NCI-H2107 treated with DMSO at 0.1 percent for 48 hours (cell line): ENCODE results near the gene PLK2.

ENCODE experiments used
- DNase-seq: peaks from one replicate; lab custom pipeline; 2025; ENCODE audit not compliant: unreplicated experiment; lab: John Stamatoyannopoulos, UW

PLK2 gene

DNA sequence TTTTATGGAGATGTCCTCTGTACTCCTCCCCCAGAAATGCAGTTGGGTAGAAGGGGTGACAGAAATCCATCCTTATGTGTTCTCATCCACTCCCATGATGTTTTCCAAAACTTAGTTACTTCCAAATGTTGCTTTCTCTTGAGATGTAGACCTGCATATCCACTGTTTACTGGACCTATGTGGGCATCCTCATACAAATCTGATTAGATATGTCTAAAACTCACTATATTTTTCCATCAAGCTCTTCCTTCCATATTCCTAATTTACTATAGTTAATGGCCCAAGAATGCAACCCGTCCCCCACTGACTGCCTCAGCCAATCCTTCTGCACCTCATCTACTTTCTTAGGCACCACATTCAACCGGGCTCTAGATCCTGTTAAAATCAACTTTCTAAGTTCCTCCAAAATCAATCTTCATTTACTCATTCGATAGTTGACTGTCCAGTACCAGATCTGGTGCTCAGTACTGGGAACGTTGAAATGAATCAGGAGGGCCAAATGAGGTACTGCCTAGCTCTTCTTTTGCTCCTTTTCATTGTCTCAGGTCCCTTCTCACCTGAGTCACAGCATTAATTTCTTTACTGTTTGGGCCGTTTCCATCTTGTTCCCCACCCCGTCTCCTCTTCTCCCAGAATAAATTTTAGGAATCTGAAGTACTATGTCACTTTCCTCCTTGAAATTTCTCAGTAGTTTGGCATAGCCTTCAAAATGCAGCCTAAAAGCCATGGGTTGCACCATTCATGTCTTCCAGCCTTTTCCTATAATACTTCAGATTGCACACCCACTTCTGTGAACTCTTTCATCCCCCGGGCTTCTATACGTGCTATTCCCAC lies 7.9 kb downstream of the PLK2 start:
- no peak for DNase-seq

- DNase-seq, result no peak
These were observed 8.9 kb downstream of the PLK2 start for GRCh38 chr5:58450811-58451629.

GRCh38 chr5:58450018-58450417 lies 9.9 kb downstream of the PLK2 start:
- no peak for DNase-seq

DNA sequence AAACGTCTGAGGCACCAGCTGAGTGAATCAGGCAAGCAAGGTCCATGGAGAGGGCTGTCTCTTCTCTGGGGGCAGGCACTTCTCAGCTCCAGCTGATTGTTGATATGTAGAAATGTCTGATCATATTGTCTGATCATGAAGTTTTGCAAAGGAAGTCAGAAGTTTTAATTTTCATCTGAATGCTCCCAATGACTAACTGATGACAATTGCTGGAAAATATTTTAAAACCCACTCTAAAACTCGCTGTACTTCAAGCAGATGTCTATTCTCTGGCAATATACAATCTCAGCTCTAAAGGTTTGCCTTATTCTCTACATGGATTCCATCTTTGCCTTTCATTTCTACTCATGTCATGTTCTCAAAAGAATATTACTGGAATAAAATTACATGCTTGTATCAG lies 12.7 kb downstream of the PLK2 start:
- DNase-seq, result no peak

DNA sequence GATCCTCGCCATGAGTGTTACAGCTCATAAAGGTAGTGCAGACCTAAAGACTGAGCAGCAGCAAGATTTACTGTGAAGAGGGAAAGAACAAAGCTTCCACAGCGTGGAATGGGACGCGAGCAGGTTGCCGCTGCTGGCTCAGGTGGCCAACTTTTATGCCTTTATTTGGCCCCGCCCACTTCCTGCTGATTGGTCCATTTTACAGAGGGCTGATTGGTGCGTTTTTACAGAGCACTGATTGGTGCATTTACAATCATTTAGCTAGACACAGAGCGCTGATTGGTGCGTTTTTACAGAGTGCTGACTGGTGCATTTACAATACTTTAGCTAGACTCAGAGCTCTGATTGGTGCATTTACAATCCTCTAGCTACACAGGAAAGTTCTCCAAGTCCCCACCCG lies 13.9 kb downstream of the PLK2 start:
- no peak for DNase-seq

DNA sequence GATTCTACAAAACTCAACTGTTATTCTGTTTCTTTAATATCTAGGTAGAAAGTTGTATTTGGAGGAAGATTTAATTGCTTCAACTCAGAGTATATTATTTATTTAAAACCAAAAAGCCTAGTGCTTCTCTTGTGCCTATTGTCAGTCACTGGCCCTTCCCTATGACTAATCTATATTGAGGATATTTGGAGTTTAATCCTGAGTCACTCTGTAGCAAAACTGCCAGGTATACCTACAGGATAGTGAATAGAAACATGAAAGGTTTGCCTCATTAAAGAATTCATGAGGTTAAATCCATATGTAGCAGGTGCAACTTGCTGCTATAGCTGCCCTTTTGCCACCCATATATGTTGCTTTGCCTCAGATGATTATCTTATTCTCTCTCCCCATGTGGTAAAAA lies 15.1 kb downstream of the PLK2 start:
- no peak for DNase-seq

DNA sequence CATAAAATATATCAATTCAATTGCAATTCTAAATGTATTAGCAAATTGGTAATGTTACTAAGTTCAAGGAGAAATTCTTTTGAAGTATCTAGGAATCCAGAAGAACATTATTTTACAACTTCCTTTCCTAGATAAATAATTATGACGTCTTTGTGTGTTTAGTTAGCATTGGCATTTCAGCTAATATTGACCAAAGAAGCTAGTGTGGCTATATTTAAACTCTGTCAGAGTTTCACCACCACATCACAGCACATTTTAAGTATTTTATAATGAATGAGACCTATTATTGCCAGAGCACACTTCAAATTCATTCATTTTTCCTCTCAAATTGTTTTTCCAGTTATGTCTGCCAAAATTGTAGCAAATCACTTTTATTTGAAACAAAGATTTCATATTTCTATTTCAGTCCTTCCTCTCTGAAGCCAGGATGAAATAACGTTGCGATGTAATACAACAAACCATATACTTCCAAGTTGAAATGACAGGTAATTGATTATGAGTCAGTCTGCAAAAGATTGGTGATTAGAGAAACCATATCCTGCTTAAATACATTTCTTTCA lies 18.9 kb downstream of the PLK2 start:
- DNase-seq, result no peak

DNA sequence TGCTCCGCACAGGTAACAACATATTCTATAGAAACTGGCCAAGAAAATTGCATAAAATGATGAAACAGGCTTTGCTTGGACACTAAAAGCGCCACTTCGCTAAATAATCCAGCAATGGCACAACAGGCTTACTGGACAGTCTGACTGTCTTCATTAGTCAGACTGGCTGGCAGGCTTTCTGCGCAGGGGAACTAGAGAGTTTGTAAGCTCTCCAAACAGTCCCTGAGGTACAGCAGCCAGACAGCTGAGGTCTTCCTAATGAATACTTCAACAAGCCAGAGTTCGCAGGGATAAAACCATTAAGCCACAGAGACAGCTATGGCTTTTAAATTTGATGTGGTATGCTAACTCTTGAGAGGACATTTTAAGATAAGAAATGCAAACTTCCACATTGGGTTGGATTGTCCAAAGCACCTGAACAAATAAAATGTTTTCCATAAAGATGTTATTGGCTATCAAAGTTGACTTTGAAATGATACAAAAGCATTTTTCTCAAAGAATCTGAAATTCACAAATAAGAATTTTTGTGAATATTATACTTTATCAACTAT lies 20.7 kb downstream of the PLK2 start:
- no peak for DNase-seq

- no peak for DNase-seq
These were observed 22.2 kb downstream of the PLK2 start for GRCh38 chr5:58437661-58438060.

- no peak for DNase-seq
These were observed 28.1 kb downstream of the PLK2 start for GRCh38 chr5:58431832-58432231.

- DNase-seq, result no peak
These were observed 47.0 kb downstream of the PLK2 start for GRCh38 chr5:58412932-58413331.

DNA sequence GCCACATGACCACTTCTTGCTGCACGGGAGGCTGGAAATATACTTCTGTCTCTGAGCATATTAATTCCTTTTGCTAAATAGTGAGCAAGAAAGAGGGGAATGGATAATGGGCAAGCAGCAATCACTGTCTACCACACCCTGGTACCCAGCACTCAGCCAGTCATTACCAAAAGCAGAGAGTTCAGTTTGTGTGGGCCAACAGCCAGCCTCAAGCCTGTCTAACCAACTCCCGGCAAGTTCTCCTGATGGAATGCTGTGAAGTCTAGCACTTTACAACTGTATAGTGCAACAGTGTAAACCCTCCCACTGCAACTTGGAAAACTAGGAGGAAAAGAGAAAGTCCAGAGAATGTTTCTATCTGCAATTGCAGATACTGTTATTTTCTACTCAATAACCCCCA lies 47.8 kb downstream of the PLK2 start:
- DNase-seq, result no peak

DNA sequence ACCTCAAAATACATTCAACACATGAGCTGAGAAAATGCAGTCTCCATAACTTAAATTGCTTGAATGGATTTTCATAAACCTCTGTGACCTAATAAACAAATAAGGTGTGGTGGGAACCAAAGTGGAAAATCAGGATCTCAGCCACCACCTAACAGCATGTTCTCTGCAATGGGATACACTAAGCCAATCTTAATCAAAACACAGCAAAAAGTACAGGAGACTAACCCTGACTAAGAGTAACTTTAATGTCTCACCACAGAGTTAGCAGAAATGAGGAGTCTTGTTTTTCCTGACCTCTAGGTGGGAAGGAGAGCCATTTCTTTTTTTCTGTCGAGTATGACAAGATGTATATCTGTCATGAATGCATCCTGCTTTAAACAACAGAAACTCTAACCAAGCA lies 48.5 kb downstream of the PLK2 start:
- DNase-seq, result no peak

- DNase-seq, result no peak
These were observed 49.4 kb downstream of the PLK2 start for GRCh38 chr5:58410441-58410840.

DNA sequence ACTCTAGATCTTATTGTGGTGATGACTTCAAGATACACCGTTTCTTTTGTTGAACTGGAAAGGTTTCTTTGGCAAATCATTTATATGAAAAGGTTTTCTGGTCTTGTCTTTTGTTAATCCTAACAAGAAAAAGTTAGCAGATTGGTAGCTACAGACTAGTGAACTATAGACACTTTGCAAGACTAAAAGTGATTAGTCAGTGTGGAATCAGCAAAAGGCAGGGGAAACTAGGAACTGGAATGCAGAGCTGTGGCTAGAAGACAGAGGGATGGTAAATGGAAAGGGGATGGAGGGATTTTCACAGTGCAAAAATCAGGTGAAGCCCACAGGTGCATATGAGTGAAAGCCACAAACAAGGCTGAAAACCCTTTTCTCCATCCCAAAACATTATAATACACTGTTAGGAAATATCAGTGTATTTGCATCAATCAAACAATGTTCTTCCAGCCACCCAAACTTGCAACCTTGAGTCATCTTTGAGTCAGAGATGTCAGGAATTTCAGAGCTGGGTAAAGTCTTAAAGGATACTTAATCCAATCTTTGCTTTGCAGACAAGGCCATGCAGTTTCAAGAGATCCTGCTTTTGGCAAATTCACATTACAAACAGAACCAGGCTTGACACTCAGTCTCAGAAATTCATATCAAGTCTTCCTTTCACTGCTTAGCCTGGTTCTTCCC lies 52.7 kb downstream of the PLK2 start:
- DNase-seq, result no peak

DNA sequence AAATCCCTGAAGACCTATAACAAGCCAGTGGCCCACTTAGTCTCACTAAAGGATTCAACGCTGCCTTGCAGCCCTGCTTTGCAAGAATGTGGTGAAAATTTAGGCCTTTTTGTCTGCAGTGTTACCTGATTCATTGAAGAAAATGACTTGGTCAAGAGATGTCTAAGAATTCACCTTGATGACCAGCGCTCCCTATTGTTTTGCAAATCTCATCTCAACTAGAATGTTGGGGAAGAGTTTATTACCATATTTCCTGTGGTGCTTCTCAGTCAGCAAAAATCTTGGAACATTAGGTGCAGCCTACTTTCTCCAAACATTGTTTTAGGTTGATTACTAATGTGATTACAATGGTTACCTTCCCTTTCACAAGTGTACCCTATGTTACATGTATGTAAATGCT lies 53.5 kb downstream of the PLK2 start:
- DNase-seq, result no peak

DNA sequence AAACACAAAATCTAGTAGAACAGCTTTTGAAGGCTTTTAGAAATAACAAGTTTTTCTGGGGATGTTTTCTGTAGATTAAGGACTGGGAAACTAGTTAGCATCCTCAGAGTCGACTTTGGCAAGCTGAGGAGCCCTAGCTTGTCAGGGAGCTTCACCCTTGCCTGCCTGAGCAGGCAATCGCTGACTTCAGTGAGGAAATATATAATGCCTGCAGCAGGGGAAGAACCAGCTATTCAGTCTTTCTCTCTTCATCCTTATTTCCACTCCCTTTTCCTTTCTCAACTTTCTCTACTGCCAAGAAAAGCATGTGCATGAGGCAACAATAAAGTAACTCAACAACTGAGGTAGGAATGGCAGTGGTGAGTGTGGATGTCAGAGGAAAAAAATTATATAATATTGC lies 54.7 kb downstream of the PLK2 start:
- DNase-seq, result no peak

DNA sequence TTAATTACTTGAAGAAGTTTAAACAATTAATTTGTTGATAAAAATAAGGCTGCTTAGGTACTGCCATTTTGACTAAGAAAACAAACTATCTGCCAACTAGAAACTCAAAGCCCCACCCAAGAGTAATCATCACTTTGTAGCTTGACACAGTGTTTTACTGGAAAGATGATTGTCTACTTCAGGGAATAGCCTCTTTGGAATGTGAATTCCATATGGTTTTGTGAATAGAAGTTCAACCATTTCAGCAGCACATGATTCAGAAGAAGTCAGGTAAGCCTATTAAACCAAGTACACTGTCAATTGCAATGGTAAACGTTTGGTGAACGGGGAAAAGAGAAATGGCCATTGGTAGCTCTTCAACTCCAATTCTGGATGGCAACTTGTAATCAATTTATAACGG lies 55.2 kb downstream of the PLK2 start:
- DNase-seq, result no peak
